Mesendoderm (in vitro differentiated cells): Measurements from ENCODE around the gene FUCA1.
"Not testable (repeated sequence)": the region's sequence is repeated elsewhere in the genome, so short reads cannot be mapped to it uniquely, and the experiment has no call there.

Source experiments
- DNase-seq: peaks from one replicate; pipeline ENCODE4 v3.0.0; 2013
- H2AK5ac ChIP-seq: 2 replicates; pipeline ENCODE4 v1.6.1; 2013; ENCODE audit warnings: low read length, inconsistent platforms
- H2BK120ac ChIP-seq: 2 replicates; pipeline ENCODE4 v1.6.1; 2013; ENCODE audit warnings: low read depth, mild to moderate bottlenecking, low read length, moderate library complexity, mixed read lengths
- H2BK15ac ChIP-seq: replicated peaks from 2 replicates; pipeline ENCODE4 v1.6.1; 2013; ENCODE audit warnings: low read depth, mild to moderate bottlenecking, moderate library complexity
- H2BK5ac ChIP-seq: 2 replicates; pipeline ENCODE4 v1.6.1; 2013; ENCODE audit warnings: low read length, inconsistent platforms
- H3K18ac ChIP-seq: 2 replicates; pipeline ENCODE4 v1.6.1; 2013; ENCODE audit warnings: mild to moderate bottlenecking, low read length, mixed read lengths
- H3K23ac ChIP-seq: one replicate; pipeline ENCODE4 v1.6.1; 2013; ENCODE audit warnings: low read length
- H3K27ac ChIP-seq: 2 replicates; pipeline ENCODE4 v1.5.1; 2013; ENCODE audit warnings: low read depth, mild to moderate bottlenecking, inconsistent platforms, low read length, moderate library complexity
- H3K27me3 ChIP-seq: 2 replicates; pipeline ENCODE4 v1.6.1; 2013; ENCODE audit warnings: low read length, control low read depth, mild to moderate bottlenecking, inconsistent platforms; ENCODE audit not compliant: insufficient read depth, poor library complexity
- H3K36me3 ChIP-seq: 2 replicates; pipeline ENCODE4 v1.6.1; 2013; ENCODE audit warnings: low read length, inconsistent platforms; ENCODE audit not compliant: control insufficient read depth, insufficient read depth
- H3K4ac ChIP-seq: one replicate; pipeline ENCODE4 v1.6.1; 2013; ENCODE audit warnings: low read depth, mild to moderate bottlenecking, low read length, moderate library complexity
- H3K4me1 ChIP-seq: 2 replicates; pipeline ENCODE4 v1.6.1; 2013; ENCODE audit warnings: low read depth, low read length, inconsistent platforms; ENCODE audit not compliant: control insufficient read depth
- H3K4me2 ChIP-seq: 2 replicates; pipeline ENCODE4 v1.6.1; 2013; ENCODE audit warnings: low read length
- H3K4me3 ChIP-seq: 2 replicates; pipeline ENCODE4 v1.5.1; 2013; ENCODE audit warnings: mild to moderate bottlenecking, low read length
- H3K56ac ChIP-seq: one replicate; pipeline ENCODE4 v1.6.1; 2013; ENCODE audit warnings: low read length
- H3K79me1 ChIP-seq: 2 replicates; pipeline ENCODE4 v1.6.1; 2013; ENCODE audit warnings: low read length, inconsistent platforms
- H3K79me2 ChIP-seq: 2 replicates; pipeline ENCODE4 v1.6.1; 2013; ENCODE audit warnings: mild to moderate bottlenecking, low read length; ENCODE audit not compliant: control insufficient read depth, insufficient read depth
- H3K9ac ChIP-seq: 2 replicates; pipeline ENCODE4 v1.6.1; 2013; ENCODE audit warnings: low read length, inconsistent platforms
- H4K5ac ChIP-seq: one replicate; pipeline ENCODE4 v1.6.1; 2013; ENCODE audit warnings: low read length
- H4K8ac ChIP-seq: one replicate; pipeline ENCODE4 v1.6.1; 2013; ENCODE audit warnings: low read depth, mild to moderate bottlenecking, control low read depth, low read length, moderate library complexity
- WGBS: extraction: QIAGEN DNeasy Blood & Tissue Kit; methylation state at CpG from one replicate; pipeline ENCODE4 v1.1.7; 2013; ENCODE audit warnings: low lambda C conversion rate, missing lambda C conversion rate; ENCODE audit not compliant: insufficient coverage; ENCODE audit errors: extremely low coverage; 5-methylcytosine and 5-hydroxymethylcytosine counted together

FUCA1 gene

DNA sequence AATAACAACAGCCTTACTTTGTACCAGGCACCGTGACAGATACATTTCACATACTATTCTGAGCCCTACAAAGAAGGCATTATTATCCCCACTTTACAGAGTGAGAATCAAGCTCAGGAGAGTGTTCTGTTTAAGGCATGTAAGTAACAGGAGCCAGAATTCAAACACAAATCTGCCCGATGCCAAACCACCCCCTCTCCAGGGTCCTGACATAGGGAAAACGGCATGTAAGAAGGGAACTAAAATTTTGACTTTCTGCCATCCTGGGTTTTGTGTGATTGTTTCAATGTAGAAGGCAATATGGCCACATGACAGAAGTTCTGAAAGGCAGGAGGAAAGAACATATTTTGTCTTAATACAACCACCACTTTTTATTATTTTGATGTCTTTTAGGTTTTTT, 5.5 kb downstream of the FUCA1 start:
- no peak overlapping the region for H3K27ac ChIP-seq
- no peak overlapping the region for H2AK5ac ChIP-seq
- no peak overlapping the region for H2BK15ac ChIP-seq
- WGBS: no CpG with 5 or more reads among the region's 3 CpGs
- H4K8ac ChIP-seq: no peak overlapping the region
- H2BK5ac ChIP-seq: no peak overlapping the region
- H3K4me1 ChIP-seq: no peaks in the 10 kb centered on the region
- H3K9ac ChIP-seq: no peak overlapping the region
- no peak overlapping the region for H3K18ac ChIP-seq
- H2BK120ac ChIP-seq: no peak overlapping the region
- H3K4me2 ChIP-seq: no peak overlapping the region
- no peaks in the 10 kb centered on the region for H3K36me3 ChIP-seq
- no peak overlapping the region for H3K23ac ChIP-seq
- no peak for DNase-seq
- no peaks in the 10 kb centered on the region for H3K79me2 ChIP-seq
- no peak overlapping the region for H3K4me3 ChIP-seq
- no peak overlapping the region for H3K4ac ChIP-seq
- peaks cover 12% of the 10 kb centered on the region for H3K27me3 ChIP-seq
- no peak overlapping the region for H3K56ac ChIP-seq
- H3K79me1 ChIP-seq: no peaks in the 10 kb centered on the region
- no peak overlapping the region for H4K5ac ChIP-seq

DNA sequence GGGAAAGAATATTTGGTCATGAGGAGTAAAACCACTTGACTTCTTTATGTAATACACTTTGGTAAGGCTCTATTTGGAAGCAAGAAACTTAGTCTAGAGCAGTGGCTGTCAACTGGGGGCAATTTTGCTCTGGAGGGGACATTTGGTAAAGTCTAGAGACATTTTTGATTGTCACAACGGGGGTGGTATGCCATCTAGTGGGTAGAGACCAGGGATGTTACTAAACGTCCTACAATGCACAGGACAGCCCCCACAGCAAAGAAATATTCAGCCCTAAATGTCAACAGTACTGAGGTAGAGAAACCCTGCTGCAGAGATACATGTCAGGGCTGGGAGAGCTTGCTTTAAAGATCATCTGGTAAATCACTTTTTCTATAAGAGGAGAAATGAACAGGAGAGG, 13.5 kb downstream of the FUCA1 start:
- Histone ChIP-seq H3K9ac (no peak overlapping the region), H3K27ac (no peak overlapping the region), H2BK120ac (peak overlapping the region; percentile 12), H3K56ac (no peak overlapping the region), H3K79me2 (no peaks in the 10 kb centered on the region), H3K18ac (no peak overlapping the region), H2AK5ac (no peak overlapping the region), H3K27me3 (no peaks in the 10 kb centered on the region), H2BK5ac (no peak overlapping the region), H3K4me2 (no peak overlapping the region), H3K4ac (no peak overlapping the region), H3K4me1 (no peaks in the 10 kb centered on the region), H3K4me3 (no peak overlapping the region), H2BK15ac (no peak overlapping the region), H4K5ac (no peak overlapping the region), H4K8ac (no peak overlapping the region), H3K36me3 (no peaks in the 10 kb centered on the region), H3K23ac (no peak overlapping the region), H3K79me1 (no peaks in the 10 kb centered on the region)
- no CpG with 5 or more reads among the region's 2 CpGs for WGBS
- peak; percentile 11 for DNase-seq

DNA sequence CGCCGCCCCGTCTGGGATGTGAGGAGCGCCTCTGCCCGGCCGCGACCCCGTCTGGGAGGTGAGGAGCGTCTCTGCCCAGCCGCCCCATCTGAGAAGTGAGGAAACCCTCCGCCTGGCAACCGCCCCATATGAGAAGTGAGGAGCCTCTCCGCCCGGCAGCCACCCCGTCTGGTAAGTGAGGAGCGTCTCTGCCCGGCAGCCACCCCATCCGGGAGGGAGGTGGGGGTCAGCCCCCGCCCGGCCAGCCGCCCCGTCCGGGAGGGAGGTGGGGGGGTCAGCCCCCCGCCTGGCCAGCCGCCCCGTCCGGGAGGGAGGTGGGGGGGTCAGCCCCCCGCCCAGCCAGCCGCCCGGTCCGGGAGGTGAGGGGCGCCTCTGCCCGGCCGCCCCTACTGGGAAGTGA, 15.0 kb downstream of the FUCA1 start:
- WGBS: no CpG with 5 or more reads among the region's 34 CpGs

DNA sequence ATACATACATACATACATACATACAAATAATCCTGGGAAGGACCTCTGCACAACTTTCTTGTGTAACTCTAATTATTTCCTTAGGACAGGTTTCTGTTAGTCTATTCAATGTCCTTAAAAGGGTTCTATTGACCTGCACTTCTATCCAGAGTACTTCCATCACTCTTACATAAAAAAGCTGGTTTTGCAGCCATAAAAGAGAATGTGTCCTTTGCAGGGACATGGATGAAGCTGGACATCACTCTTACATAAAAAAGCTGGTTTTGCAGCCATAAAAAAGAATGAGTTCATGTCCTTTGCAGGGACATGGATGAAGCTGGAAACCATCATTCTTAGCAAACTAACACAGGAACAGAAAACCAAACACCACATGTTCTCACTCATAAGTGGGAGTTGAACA, 16.7 kb downstream of the FUCA1 start:
- H2BK120ac ChIP-seq, H3K23ac ChIP-seq, H3K4ac ChIP-seq, H3K4me2 ChIP-seq, H3K18ac ChIP-seq, H3K56ac ChIP-seq, H3K36me3 ChIP-seq, H3K27ac ChIP-seq, DNase-seq, H3K4me1 ChIP-seq, H2BK5ac ChIP-seq, H2AK5ac ChIP-seq, H3K79me2 ChIP-seq, H3K27me3 ChIP-seq, H4K5ac ChIP-seq, H3K79me1 ChIP-seq, H3K4me3 ChIP-seq, H4K8ac ChIP-seq, H2BK15ac ChIP-seq, H3K9ac ChIP-seq: not testable (repeated sequence)

More for the DNA sequence above, 15.0 kb downstream of the FUCA1 start:
- H2BK15ac ChIP-seq, DNase-seq, H2BK5ac ChIP-seq, H4K5ac ChIP-seq, H3K4me3 ChIP-seq, H3K79me2 ChIP-seq, H3K4me1 ChIP-seq, H2AK5ac ChIP-seq, H3K27me3 ChIP-seq, H2BK120ac ChIP-seq, H3K27ac ChIP-seq, H3K18ac ChIP-seq, H3K56ac ChIP-seq, H3K4me2 ChIP-seq, H3K9ac ChIP-seq, H3K23ac ChIP-seq, H3K4ac ChIP-seq, H3K79me1 ChIP-seq, H4K8ac ChIP-seq, H3K36me3 ChIP-seq: not testable (repeated sequence)

DNA sequence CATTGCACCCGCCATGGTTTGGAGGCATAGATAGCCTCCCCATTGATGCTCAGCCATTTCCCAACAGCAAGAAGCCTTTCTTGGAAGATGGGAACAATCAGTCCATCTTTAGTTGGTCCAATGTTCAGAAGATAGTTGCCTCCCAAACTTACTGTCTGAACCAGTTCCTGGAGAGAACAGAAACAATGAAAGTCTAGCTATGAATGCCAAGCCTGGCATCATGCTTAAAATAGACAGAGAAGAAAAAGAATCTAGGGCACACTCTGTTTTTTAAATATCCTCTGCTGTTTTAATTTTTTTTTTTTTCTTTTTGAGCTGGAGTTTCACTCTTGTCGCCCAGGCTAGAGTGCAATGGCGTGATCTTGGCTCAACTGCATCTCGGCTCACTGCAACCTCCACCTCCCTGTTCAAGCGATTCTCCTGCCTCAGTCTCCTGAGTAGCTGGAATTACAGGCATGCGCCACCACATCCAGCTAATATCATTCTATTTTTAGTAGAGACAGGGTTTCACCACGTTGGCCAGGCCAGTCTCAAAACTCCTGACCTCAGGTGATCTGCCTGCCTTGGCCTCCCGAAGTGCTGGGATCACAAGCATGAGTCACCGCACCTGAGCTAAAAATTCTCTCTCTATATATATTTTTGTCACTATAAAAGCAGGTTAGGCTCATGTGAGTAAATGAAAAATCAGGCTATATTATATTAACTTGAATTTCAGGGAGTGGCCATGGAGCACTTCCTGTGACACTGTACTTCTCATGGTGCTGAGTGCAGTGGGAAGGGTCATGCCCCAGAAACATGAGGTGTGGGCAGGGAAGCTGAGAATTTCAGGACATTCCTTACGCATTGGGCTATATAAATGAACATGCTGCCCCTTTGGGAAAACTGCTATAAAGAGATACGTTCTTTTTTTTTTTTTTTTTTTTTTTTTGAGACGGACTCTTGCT, 19.1 kb downstream of the FUCA1 start:
- Histone ChIP-seq H3K4me3 (no peak overlapping the region), H3K36me3 (no peaks in the 10 kb centered on the region), H4K5ac (no peak overlapping the region), H3K79me1 (no peaks in the 10 kb centered on the region), H3K18ac (no peak overlapping the region), H2BK120ac (no peak overlapping the region), H3K27me3 (no peaks in the 10 kb centered on the region), H4K8ac (no peak overlapping the region), H3K9ac (no peak overlapping the region), H3K4ac (no peak overlapping the region), H2AK5ac (no peak overlapping the region), H3K23ac (no peak overlapping the region), H2BK15ac (no peak overlapping the region), H3K4me1 (no peaks in the 10 kb centered on the region), H3K79me2 (no peaks in the 10 kb centered on the region), H3K4me2 (no peak overlapping the region), H3K27ac (no peak overlapping the region), H3K56ac (no peak overlapping the region), H2BK5ac (no peak overlapping the region)
- WGBS: no CpG with 5 or more reads among the region's 12 CpGs
- no peak for DNase-seq
